ENCODE data around the gene PRRC2A.

Gene PRRC2A

DNA sequence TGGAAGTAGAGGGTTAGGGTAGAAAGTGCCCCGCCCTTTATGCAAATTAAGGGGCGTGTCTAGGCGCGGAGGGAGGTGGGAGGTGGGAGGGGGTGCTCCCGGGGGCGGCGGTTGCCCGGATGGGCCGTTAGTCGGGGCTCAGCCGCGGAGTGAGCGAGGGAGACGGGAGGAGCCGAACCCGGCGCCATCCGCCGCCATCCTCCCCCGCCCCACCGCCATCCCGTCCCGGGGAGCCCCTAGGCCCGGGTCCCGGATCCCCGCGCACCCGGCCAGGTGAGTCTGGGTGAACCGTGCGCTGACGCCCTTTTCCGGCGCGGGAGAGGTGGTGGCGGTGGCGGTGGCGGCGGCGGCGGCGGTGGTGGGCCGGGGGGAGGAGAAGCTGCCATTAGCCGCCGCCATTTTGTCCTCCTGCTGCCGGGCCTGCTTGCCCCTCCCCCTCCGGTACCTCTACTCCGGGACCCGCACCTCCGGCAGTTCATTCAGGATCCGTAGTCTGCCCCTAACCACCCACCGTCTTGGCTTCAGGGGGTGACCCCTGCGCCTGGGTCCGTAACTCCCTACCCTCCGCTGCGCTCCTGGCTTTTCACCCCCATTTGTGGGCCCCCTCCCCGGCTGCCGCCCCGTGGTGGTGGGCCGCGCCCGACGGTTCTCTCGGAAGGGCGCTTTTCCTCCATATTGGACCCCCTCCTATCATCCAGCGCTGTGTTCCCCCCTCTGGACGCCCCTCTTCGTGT is at the start of gene PRRC2A:
Gene PRRC2A (plus strand): TSS at position 130 of the 734 bp plus-strand sequence. CDS start 2,075 bp downstream, outside the sequence.
- DNase-seq (ENCODE audit: low read depth in 2 of 2) = peak in 1 of 2 donors; percentile 94

DNA sequence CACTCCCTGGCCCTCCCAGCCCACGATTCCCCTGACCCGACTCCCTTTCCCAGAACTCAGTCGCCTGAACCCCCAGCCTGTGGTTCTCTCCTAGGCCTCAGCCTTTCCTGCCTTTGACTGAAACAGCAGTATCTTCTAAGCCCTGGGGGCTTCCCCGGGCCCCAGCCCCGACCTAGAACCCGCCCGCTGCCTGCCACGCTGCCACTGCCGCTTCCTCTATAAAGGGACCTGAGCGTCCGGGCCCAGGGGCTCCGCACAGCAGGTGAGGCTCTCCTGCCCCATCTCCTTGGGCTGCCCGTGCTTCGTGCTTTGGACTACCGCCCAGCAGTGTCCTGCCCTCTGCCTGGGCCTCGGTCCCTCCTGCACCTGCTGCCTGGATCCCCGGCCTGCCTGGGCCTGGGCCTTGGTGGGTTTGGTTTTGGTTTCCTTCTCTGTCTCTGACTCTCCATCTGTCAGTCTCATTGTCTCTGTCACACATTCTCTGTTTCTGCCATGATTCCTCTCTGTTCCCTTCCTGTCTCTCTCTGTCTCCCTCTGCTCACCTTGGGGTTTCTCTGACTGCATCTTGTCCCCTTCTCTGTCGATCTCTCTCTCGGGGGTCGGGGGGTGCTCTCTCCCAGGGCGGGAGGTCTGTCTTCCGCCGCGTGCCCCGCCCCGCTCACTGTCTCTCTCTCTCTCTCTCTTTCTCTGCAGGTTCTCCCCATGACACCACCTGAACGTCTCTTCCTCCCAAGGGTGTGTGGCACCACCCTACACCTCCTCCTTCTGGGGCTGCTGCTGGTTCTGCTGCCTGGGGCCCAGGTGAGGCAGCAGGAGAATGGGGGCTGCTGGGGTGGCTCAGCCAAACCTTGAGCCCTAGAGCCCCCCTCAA is 48.2 kb upstream of the PRRC2A start, which contains the start of gene LTA:
Gene LTA (plus strand): TSS at position 249 of the 871 bp plus-strand sequence. CDS start 454 bp downstream, at position 703.
- peak; percentile 56 to 63 for DNase-seq (ENCODE audit: low read depth in 2 of 2)

GRCh38 chr6:31573239-31574105 is 47.0 kb upstream of the PRRC2A start:
- DNase-seq (ENCODE audit: low read depth in 2 of 2) = no peak

GRCh38 chr6:31574106-31575061 is 46.1 kb upstream of the PRRC2A start:
- no peak for DNase-seq (ENCODE audit: low read depth in 2 of 2)

GRCh38 chr6:31575335-31575901 is 45.1 kb upstream of the PRRC2A start, which contains the start of gene TNF:
Gene TNF, plus strand, starts transcription at chr6:31575565. Its CDS starts 177 bp downstream, at chr6:31575742.
- peak; percentile 76 to 85 for DNase-seq (ENCODE audit: low read depth in 2 of 2)

DNA sequence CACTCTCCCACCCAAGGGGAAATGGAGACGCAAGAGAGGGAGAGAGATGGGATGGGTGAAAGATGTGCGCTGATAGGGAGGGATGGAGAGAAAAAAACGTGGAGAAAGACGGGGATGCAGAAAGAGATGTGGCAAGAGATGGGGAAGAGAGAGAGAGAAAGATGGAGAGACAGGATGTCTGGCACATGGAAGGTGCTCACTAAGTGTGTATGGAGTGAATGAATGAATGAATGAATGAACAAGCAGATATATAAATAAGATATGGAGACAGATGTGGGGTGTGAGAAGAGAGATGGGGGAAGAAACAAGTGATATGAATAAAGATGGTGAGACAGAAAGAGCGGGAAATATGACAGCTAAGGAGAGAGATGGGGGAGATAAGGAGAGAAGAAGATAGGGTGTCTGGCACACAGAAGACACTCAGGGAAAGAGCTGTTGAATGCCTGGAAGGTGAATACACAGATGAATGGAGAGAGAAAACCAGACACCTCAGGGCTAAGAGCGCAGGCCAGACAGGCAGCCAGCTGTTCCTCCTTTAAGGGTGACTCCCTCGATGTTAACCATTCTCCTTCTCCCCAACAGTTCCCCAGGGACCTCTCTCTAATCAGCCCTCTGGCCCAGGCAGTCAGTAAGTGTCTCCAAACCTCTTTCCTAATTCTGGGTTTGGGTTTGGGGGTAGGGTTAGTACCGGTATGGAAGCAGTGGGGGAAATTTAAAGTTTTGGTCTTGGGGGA is 44.4 kb upstream of the PRRC2A start:
- no peak for DNase-seq (ENCODE audit: low read depth in 2 of 2)

- no peak for DNase-seq (ENCODE audit: low read depth in 2 of 2)
Observed at GRCh38 chr6:31576897-31577578, 43.5 kb upstream of the PRRC2A start.

DNA sequence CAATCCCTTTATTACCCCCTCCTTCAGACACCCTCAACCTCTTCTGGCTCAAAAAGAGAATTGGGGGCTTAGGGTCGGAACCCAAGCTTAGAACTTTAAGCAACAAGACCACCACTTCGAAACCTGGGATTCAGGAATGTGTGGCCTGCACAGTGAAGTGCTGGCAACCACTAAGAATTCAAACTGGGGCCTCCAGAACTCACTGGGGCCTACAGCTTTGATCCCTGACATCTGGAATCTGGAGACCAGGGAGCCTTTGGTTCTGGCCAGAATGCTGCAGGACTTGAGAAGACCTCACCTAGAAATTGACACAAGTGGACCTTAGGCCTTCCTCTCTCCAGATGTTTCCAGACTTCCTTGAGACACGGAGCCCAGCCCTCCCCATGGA is 42.9 kb upstream of the PRRC2A start:
- no peak for DNase-seq (ENCODE audit: low read depth in 2 of 2)

GRCh38 chr6:31578184-31579118 is 42.1 kb upstream of the PRRC2A start:
- peak in 1 of 2 donors; percentile 48 for DNase-seq (ENCODE audit: low read depth in 2 of 2)

DNA sequence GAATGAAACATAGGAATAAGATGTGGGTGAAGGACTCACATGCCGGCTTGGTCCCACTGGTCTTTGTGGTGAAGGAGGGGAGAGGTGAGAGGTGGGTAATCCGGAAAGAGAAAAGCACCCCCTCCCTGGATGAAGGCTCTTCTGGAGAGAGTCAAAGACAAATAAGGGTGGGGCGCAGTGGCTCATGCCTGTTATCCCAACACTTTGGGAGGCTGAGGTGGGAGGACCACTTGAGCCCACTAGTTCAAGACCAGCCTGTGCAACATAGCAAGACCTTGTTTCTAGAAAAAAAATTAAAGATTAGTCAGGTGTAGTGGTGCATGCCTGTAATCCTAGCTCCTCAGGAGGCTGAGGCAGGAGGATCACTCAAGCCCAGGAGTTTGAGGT is 41.4 kb upstream of the PRRC2A start:
- DNase-seq (ENCODE audit: low read depth in 2 of 2) = no peak

DNA sequence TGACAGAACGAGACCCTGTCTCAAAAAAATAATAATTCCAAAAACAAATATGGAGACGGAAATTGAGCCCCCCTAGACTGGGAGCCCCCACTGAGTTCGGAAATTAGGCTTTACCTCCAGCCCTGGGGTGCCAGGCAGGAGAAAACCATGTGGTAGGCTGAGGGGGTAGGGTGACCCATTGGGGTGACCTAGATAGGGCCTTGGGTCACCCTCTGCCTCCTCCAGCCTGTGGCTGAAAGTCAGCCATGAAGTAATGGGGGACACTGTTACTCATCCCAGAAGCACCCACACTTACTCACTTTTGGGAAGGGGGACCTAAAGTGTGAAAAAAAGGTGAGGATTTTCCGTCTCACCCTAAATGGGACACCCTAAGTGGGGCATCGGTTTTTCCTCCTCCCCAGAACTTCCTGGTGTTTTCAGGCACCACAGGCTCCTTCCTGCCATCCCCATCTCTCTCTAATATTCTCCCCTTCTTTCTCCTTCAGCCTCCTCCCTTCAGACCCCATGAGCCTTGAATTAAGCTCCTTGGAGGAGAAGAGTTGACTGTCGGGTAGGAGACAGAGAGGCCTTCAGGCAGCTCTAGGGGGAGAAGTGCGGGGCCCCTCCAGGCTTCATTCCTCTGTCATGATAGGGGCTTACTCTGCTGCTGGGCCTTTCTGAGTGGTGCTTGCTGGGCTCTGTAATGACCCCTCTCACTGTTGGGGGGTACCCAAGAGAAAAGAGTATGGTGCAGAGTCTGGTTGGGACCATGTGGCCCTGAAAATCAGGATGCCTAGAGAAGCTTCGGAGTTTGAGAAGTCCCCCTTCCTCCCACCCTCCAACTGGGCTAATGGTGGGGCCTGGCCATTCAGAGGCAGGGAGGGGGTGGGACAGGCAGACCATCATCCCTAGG is 40.7 kb upstream of the PRRC2A start:
- DNase-seq (ENCODE audit: low read depth in 2 of 2) = no peak

DNA sequence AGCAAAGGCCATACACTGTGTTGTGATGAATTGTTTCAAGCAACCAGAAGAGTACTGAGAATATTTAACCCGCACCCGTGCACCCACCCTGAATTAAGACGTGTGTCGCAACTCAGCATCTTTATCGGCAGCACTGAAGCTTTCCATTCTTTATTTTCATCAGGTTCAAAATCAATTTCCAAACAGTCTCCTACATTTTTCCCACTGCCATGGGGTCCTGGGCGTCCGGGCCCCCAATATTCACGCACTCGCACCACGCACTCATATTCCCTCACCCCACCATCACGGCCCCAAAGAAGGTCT is 40.1 kb upstream of the PRRC2A start:
- no peak for DNase-seq (ENCODE audit: low read depth in 2 of 2)

DNA sequence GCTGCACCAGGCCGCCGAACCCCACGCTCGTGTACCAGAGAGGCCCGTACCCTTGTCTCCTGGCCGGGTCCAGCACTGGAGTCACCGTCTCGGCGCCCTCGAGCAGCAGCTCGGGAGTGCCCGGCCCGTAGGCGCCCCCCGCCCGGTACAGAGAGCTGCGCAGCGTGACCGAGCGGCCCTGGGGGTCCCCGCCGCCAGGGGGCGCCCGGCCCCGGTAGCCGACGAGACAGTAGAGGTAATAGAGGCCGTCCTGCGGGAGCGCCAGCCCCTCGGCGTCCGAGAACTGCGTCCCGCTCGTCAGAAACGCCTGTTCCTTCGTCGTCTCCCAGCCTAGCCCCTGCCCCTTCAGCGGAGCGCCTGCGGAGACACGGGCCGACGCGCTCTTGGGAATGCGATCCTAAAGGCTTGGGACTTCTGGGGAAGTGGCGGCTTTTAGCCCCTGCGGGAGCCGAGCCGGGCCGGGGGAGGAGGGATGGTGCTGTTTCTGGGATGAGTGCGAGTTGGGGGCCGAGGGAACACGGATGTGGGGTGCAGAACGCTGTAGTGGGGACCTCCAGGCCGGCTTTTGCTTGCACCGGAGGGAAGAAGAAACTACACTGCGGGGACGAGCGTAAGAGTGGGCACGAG is 39.6 kb upstream of the PRRC2A start:
- peak; percentile 87 to 89 for DNase-seq (ENCODE audit: low read depth in 2 of 2)

DNA sequence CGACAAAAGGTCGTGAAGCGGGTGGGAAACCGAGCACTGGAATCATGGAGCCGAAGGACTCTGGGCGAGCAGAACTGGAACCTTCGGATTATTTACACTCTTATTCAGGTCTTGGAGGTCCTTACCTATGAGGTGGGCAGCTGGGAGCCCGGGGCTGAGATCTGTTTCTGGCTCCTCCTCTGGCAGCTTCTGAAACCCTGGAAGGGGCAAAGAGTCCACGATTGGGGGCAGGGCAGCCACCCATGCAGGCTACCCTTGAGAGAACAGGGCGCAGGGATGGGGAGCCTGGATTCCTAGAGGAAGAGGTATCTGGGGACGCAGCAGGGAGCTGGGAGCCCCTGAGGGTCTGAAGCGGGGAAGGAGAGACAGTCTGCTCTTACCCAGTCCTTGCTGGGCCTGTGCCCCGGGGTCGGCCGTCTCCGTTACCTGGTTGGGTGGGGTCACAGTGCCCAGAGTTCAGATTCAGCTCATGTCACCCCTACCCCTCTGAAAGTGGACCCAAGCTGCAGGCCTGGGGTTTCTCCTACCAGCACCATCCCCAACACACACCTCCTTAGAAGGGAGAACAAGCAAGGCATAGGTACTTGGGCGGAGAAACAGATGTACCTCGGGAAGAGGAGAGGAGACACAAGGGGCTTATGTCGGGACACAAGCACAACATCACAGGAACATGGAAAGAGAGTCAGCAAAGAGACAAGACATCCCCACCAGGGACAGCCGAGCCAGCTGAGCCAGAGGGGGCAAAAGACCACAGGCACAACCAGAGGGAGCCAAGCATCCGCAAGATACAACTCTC is 38.9 kb upstream of the PRRC2A start:
- DNase-seq (ENCODE audit: low read depth in 2 of 2) = no peak

- peak in 1 of 2 donors; percentile 55 for DNase-seq (ENCODE audit: low read depth in 2 of 2)
Observed at GRCh38 chr6:31582230-31582643, 38.3 kb upstream of the PRRC2A start, which contains the start of gene LTB. Gene LTB, minus strand, starts transcription at chr6:31582424. Its CDS starts 7 bp downstream, at chr6:31582417.

All from stimulated activated CD4-positive, alpha-beta T cell treated with anti-CD3 and anti-CD28 coated beads, Interleukin-1b, Interleukin-23, amount 100 ng/mL, for 1 hour (primary cell).